Mesendoderm (in vitro differentiated cells): ENCODE data around the gene CHRD.

Source experiments
- DNase-seq: peaks from one replicate; pipeline ENCODE4 v3.0.0; 2013
- H2AK5ac ChIP-seq: 2 replicates; pipeline ENCODE4 v1.6.1; 2013; ENCODE audit warnings: low read length, inconsistent platforms
- H2BK120ac ChIP-seq: 2 replicates; pipeline ENCODE4 v1.6.1; 2013; ENCODE audit warnings: low read depth, mild to moderate bottlenecking, low read length, moderate library complexity, mixed read lengths
- H2BK15ac ChIP-seq: replicated peaks from 2 replicates; pipeline ENCODE4 v1.6.1; 2013; ENCODE audit warnings: low read depth, mild to moderate bottlenecking, moderate library complexity
- H2BK5ac ChIP-seq: 2 replicates; pipeline ENCODE4 v1.6.1; 2013; ENCODE audit warnings: low read length, inconsistent platforms
- H3K18ac ChIP-seq: 2 replicates; pipeline ENCODE4 v1.6.1; 2013; ENCODE audit warnings: mild to moderate bottlenecking, low read length, mixed read lengths
- H3K23ac ChIP-seq: one replicate; pipeline ENCODE4 v1.6.1; 2013; ENCODE audit warnings: low read length
- H3K27ac ChIP-seq: 2 replicates; pipeline ENCODE4 v1.5.1; 2013; ENCODE audit warnings: low read depth, mild to moderate bottlenecking, inconsistent platforms, low read length, moderate library complexity
- H3K27me3 ChIP-seq: 2 replicates; pipeline ENCODE4 v1.6.1; 2013; ENCODE audit warnings: low read length, control low read depth, mild to moderate bottlenecking, inconsistent platforms; ENCODE audit not compliant: insufficient read depth, poor library complexity
- H3K36me3 ChIP-seq: 2 replicates; pipeline ENCODE4 v1.6.1; 2013; ENCODE audit warnings: low read length, inconsistent platforms; ENCODE audit not compliant: control insufficient read depth, insufficient read depth
- H3K4ac ChIP-seq: one replicate; pipeline ENCODE4 v1.6.1; 2013; ENCODE audit warnings: low read depth, mild to moderate bottlenecking, low read length, moderate library complexity
- H3K4me1 ChIP-seq: 2 replicates; pipeline ENCODE4 v1.6.1; 2013; ENCODE audit warnings: low read depth, low read length, inconsistent platforms; ENCODE audit not compliant: control insufficient read depth
- H3K4me2 ChIP-seq: 2 replicates; pipeline ENCODE4 v1.6.1; 2013; ENCODE audit warnings: low read length
- H3K4me3 ChIP-seq: 2 replicates; pipeline ENCODE4 v1.5.1; 2013; ENCODE audit warnings: mild to moderate bottlenecking, low read length
- H3K56ac ChIP-seq: one replicate; pipeline ENCODE4 v1.6.1; 2013; ENCODE audit warnings: low read length
- H3K79me1 ChIP-seq: 2 replicates; pipeline ENCODE4 v1.6.1; 2013; ENCODE audit warnings: low read length, inconsistent platforms
- H3K79me2 ChIP-seq: 2 replicates; pipeline ENCODE4 v1.6.1; 2013; ENCODE audit warnings: mild to moderate bottlenecking, low read length; ENCODE audit not compliant: control insufficient read depth, insufficient read depth
- H3K9ac ChIP-seq: 2 replicates; pipeline ENCODE4 v1.6.1; 2013; ENCODE audit warnings: low read length, inconsistent platforms
- H4K5ac ChIP-seq: one replicate; pipeline ENCODE4 v1.6.1; 2013; ENCODE audit warnings: low read length
- H4K8ac ChIP-seq: one replicate; pipeline ENCODE4 v1.6.1; 2013; ENCODE audit warnings: low read depth, mild to moderate bottlenecking, control low read depth, low read length, moderate library complexity
- WGBS: extraction: QIAGEN DNeasy Blood & Tissue Kit; methylation state at CpG from one replicate; pipeline ENCODE4 v1.1.7; 2013; ENCODE audit warnings: low lambda C conversion rate, missing lambda C conversion rate; ENCODE audit not compliant: insufficient coverage; ENCODE audit errors: extremely low coverage; 5-methylcytosine and 5-hydroxymethylcytosine counted together

CHRD gene

DNA sequence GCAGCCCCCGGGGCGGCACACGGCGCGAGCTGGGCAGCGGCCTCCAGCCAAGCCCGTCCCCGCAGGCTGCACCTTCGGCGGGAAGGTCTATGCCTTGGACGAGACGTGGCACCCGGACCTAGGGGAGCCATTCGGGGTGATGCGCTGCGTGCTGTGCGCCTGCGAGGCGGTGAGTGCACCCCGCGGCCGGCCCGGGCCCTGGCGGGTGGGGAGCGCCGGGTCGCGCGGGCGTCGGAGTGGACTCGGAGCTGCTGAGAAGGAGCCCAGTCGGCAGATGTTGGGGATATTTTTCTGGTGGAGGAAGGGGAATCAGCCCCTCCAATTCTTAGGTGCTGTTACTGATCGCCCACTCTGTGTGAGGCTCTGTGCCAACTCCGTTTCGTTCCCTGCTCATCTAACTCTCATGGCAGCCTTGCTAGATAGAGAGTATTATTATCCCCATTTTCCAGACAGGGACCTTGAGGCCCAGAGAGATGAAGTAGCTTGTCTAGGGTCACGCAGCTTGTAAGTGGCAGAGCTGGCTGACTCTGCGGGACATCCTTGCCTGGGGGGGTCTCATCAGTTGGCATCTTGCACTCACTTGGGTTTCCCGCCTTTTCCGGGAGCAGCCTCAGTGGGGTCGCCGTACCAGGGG is 890 bp downstream of the CHRD start:
- H2BK120ac ChIP-seq: no peak overlapping the region
- no peaks in the 10 kb centered on the region for H3K79me2 ChIP-seq
- no peak overlapping the region for H4K8ac ChIP-seq
- H2BK5ac ChIP-seq: no peak overlapping the region
- peak overlapping the region; percentile 60 for H3K56ac ChIP-seq
- peaks cover 8% of the 10 kb centered on the region for H3K27me3 ChIP-seq
- H3K36me3 ChIP-seq: no peaks in the 10 kb centered on the region
- H3K4ac ChIP-seq: no peak overlapping the region
- no peak overlapping the region for H3K27ac ChIP-seq
- no peak overlapping the region for H2AK5ac ChIP-seq
- H3K18ac ChIP-seq: no peak overlapping the region
- no peak overlapping the region for H3K23ac ChIP-seq
- H3K79me1 ChIP-seq: no peaks in the 10 kb centered on the region
- no peak for DNase-seq
- H2BK15ac ChIP-seq: no peak overlapping the region
- H3K4me1 ChIP-seq: peaks cover 7% of the 10 kb centered on the region
- peak overlapping the region; percentile 34 for H3K9ac ChIP-seq
- no peak overlapping the region for H4K5ac ChIP-seq
- no CpG with 5 or more reads among the region's 42 CpGs for WGBS
- peak overlapping the region; percentile 92 for H3K4me2 ChIP-seq
- peak overlapping the region; percentile 30 for H3K4me3 ChIP-seq

DNA sequence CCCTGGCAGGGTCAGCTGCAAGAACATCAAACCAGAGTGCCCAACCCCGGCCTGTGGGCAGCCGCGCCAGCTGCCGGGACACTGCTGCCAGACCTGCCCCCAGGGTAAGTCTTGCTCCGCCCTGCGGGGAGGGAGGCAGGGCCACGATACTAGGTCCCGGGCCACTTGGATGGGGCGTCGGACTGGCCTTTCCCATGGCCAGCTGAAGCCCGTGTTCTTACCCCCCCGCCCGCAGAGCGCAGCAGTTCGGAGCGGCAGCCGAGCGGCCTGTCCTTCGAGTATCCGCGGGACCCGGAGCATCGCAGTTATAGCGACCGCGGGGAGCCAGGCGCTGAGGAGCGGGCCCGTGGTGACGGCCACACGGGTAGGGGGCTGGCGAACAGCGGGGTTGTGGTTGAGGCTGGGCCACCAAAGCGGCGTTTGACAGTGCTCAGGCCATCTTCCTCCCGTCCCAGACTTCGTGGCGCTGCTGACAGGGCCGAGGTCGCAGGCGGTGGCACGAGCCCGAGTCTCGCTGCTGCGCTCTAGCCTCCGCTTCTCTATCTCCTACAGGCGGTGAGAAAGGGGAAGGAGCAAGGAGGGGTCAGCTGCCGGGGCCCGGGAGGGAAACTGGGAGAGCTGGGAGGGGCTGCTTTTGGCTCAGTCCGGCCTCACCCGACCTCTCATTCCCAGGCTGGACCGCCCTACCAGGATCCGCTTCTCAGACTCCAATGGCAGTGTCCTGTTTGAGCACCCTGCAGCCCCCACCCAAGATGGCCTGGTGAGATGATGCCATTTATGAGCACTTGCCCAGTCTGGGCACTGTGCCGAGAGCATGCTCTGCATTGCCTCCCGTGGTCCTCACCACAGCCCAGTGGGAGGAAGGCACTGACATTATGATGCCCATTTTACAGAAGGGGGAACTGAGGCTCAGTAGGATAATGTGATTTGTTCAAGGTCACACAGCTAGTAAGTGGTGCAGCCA is 1.7 kb downstream of the CHRD start:
- H2AK5ac ChIP-seq: no peak overlapping the region
- no peak overlapping the region for H2BK5ac ChIP-seq
- H3K79me2 ChIP-seq: no peaks in the 10 kb centered on the region
- H4K5ac ChIP-seq: no peak overlapping the region
- no peak overlapping the region for H3K4ac ChIP-seq
- no peaks in the 10 kb centered on the region for H3K36me3 ChIP-seq
- H3K4me3 ChIP-seq: no peak overlapping the region
- peak overlapping the region; percentile 49 for H3K56ac ChIP-seq
- no peak overlapping the region for H2BK120ac ChIP-seq
- DNase-seq: peak; percentile 80
- H2BK15ac ChIP-seq: no peak overlapping the region
- H3K4me2 ChIP-seq: peak overlapping the region; percentile 92
- peaks cover 8% of the 10 kb centered on the region for H3K27me3 ChIP-seq
- no peaks in the 10 kb centered on the region for H3K79me1 ChIP-seq
- H3K27ac ChIP-seq: no peak overlapping the region
- peak overlapping the region; percentile 66 for H3K23ac ChIP-seq
- H3K4me1 ChIP-seq: peaks cover 7% of the 10 kb centered on the region
- H4K8ac ChIP-seq: no peak overlapping the region
- peak overlapping the region; percentile 34 for H3K9ac ChIP-seq
- WGBS: no CpG with 5 or more reads among the region's 55 CpGs
- H3K18ac ChIP-seq: no peak overlapping the region

DNA sequence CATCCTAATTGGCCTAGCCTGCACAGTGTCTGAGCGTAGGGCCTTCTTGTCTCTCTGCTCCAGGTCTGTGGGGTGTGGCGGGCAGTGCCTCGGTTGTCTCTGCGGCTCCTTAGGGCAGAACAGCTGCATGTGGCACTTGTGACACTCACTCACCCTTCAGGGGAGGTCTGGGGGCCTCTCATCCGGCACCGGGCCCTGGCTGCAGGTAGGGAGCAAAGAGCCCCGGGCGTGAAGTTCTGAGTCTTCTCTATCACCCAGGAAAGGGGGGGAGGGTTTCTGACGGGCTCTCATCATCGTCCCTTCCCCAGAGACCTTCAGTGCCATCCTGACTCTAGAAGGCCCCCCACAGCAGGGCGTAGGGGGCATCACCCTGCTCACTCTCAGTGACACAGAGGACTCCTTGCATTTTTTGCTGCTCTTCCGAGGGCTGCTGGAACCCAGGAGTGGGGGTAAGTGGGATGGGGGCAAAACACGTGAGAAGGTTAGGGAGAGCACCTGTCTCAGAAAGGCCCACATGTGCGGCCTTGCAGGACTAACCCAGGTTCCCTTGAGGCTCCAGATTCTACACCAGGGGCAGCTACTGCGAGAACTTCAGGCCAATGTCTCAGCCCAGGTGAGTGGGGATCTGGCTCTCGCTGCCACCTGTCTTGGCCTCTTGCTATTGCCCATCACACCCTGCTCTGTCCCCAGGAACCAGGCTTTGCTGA is 2.6 kb downstream of the CHRD start:
- Histone ChIP-seq H3K27me3 (peaks cover 8% of the 10 kb centered on the region), H4K5ac (no peak overlapping the region), H3K9ac (no peak overlapping the region), H3K4me1 (peaks cover 7% of the 10 kb centered on the region), H4K8ac (no peak overlapping the region), H2BK120ac (no peak overlapping the region), H3K36me3 (no peaks in the 10 kb centered on the region), H3K18ac (no peak overlapping the region), H3K27ac (no peak overlapping the region), H3K79me2 (no peaks in the 10 kb centered on the region), H3K4me2 (no peak overlapping the region), H3K56ac (no peak overlapping the region), H2AK5ac (no peak overlapping the region), H2BK15ac (no peak overlapping the region), H2BK5ac (no peak overlapping the region), H3K4ac (no peak overlapping the region), H3K23ac (no peak overlapping the region), H3K79me1 (no peaks in the 10 kb centered on the region), H3K4me3 (no peak overlapping the region)
- DNase-seq: no peak
- WGBS: no CpG with 5 or more reads among the region's 16 CpGs

DNA sequence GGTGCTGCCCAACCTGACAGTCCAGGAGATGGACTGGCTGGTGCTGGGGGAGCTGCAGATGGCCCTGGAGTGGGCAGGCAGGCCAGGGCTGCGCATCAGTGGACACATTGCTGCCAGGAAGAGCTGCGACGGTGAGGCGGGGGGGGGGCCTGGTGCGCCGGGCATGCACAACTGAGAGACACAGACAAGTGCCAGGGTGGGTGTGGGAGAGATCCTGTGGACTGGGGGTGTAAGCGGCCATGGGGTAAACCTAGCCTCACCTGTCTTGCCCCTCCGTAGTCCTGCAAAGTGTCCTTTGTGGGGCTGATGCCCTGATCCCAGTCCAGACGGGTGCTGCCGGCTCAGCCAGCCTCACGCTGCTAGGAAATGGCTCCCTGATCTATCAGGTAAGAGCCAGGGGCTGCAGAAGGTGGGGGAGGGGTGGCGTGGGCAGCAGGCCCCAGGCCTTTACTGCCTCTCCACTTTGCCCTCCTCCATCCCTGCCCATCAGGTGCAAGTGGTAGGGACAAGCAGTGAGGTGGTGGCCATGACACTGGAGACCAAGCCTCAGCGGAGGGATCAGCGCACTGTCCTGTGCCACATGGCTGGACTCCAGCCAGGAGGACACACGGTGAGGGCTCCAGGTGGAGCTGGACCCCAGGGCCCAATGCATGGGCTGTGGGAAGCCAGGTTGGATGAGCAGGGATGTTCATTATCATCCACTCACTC is 3.3 kb downstream of the CHRD start:
- Histone ChIP-seq H3K4me2 (no peak overlapping the region), H3K23ac (no peak overlapping the region), H2BK15ac (no peak overlapping the region), H4K5ac (no peak overlapping the region), H3K27ac (no peak overlapping the region), H2AK5ac (no peak overlapping the region), H2BK5ac (no peak overlapping the region), H3K4me3 (no peak overlapping the region), H3K9ac (no peak overlapping the region), H3K79me2 (no peaks in the 10 kb centered on the region), H4K8ac (no peak overlapping the region), H3K56ac (no peak overlapping the region), H3K36me3 (no peaks in the 10 kb centered on the region), H3K4me1 (peaks cover 7% of the 10 kb centered on the region), H3K4ac (no peak overlapping the region), H3K18ac (no peak overlapping the region), H3K27me3 (peaks cover 8% of the 10 kb centered on the region), H3K79me1 (no peaks in the 10 kb centered on the region), H2BK120ac (no peak overlapping the region)
- no CpG with 5 or more reads among the region's 15 CpGs for WGBS
- no peak for DNase-seq

DNA sequence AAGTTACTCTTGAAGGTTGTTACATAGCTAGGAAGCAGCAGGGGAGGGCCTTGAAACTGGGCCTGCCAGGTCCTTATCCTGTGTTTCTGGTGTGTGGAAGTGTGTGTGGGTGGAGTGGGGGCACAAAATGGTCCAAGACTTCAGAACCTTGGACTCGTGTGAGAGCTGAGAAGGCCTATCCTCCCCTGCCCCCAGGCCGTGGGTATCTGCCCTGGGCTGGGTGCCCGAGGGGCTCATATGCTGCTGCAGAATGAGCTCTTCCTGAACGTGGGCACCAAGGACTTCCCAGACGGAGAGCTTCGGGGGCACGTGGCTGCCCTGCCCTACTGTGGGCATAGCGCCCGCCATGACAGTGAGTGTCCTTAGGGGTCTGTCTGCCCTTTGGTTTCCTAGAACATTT is 4.5 kb downstream of the CHRD start:
- Histone ChIP-seq H3K56ac (no peak overlapping the region), H3K4ac (no peak overlapping the region), H2BK15ac (no peak overlapping the region), H2AK5ac (no peak overlapping the region), H3K27me3 (peaks cover 8% of the 10 kb centered on the region), H2BK120ac (no peak overlapping the region), H3K23ac (no peak overlapping the region), H3K79me1 (no peaks in the 10 kb centered on the region), H4K5ac (no peak overlapping the region), H4K8ac (no peak overlapping the region), H3K36me3 (no peaks in the 10 kb centered on the region), H3K4me3 (no peak overlapping the region), H3K4me1 (peaks cover 4% of the 10 kb centered on the region), H3K27ac (no peak overlapping the region), H3K9ac (no peak overlapping the region), H3K79me2 (no peaks in the 10 kb centered on the region), H3K18ac (no peak overlapping the region), H3K4me2 (no peak overlapping the region), H2BK5ac (no peak overlapping the region)
- WGBS: no CpG with 5 or more reads among the region's 9 CpGs
- DNase-seq: no peak
